ENCODE data around the gene HTT.

The HTT gene

GRCh38 chr4:3232001-3232400 lies 157.5 kb downstream of the HTT start:
- no peak for DNase-seq (ENCODE audit: low read depth in 2 of 3, low spot score in 2 of 3)

- no peak for DNase-seq (ENCODE audit: low read depth in 2 of 3, low spot score in 2 of 3)
These were observed 158.4 kb downstream of the HTT start for GRCh38 chr4:3232871-3233271.

GRCh38 chr4:3233391-3234071 lies 159.1 kb downstream of the HTT start:
- no peak for DNase-seq (ENCODE audit: low read depth in 2 of 3, low spot score in 2 of 3)

- no peak for DNase-seq (ENCODE audit: low read depth in 2 of 3, low spot score in 2 of 3)
These were observed 159.9 kb downstream of the HTT start for GRCh38 chr4:3234171-3235029.

- DNase-seq (ENCODE audit: low read depth in 2 of 3, low spot score in 2 of 3), result no peak
These were observed 160.5 kb downstream of the HTT start for GRCh38 chr4:3235030-3235345.

- DNase-seq (ENCODE audit: low read depth in 2 of 3, low spot score in 2 of 3), result no peak
These were observed 161.1 kb downstream of the HTT start for GRCh38 chr4:3235581-3235980.

- no peak for DNase-seq (ENCODE audit: low read depth in 2 of 3, low spot score in 2 of 3)
These were observed 161.9 kb downstream of the HTT start for GRCh38 chr4:3236326-3236878.

- no peak for DNase-seq (ENCODE audit: low read depth in 2 of 3, low spot score in 2 of 3)
These were observed 162.8 kb downstream of the HTT start for GRCh38 chr4:3237266-3237665.

GRCh38 chr4:3237712-3238560 lies 163.5 kb downstream of the HTT start:
- no peak for DNase-seq (ENCODE audit: low read depth in 2 of 3, low spot score in 2 of 3)

GRCh38 chr4:3238721-3239120 lies 164.2 kb downstream of the HTT start:
- DNase-seq (ENCODE audit: low read depth in 2 of 3, low spot score in 2 of 3), result no peak

GRCh38 chr4:3239303-3239702 lies 164.8 kb downstream of the HTT start:
- DNase-seq (ENCODE audit: low read depth in 2 of 3, low spot score in 2 of 3), result no peak

GRCh38 chr4:3239998-3240920 lies 165.8 kb downstream of the HTT start:
- no peak for DNase-seq (ENCODE audit: low read depth in 2 of 3, low spot score in 2 of 3)

- no peak for DNase-seq (ENCODE audit: low read depth in 2 of 3, low spot score in 2 of 3)
These were observed 166.5 kb downstream of the HTT start for GRCh38 chr4:3240936-3241522.

GRCh38 chr4:3241898-3242524 lies 167.5 kb downstream of the HTT start:
- DNase-seq (ENCODE audit: low read depth in 2 of 3, low spot score in 2 of 3), result no peak

GRCh38 chr4:3243136-3243780 lies 168.8 kb downstream of the HTT start:
- DNase-seq (ENCODE audit: low read depth in 2 of 3, low spot score in 2 of 3), result no peak

- no peak for DNase-seq (ENCODE audit: low read depth in 2 of 3, low spot score in 2 of 3)
These were observed 169.5 kb downstream of the HTT start for GRCh38 chr4:3244002-3244401.

GRCh38 chr4:3244747-3245146 lies 170.3 kb downstream of the HTT start:
- no peak for DNase-seq (ENCODE audit: low read depth in 2 of 3, low spot score in 2 of 3)

- DNase-seq (ENCODE audit: low read depth in 2 of 3, low spot score in 2 of 3), result no peak
These were observed 171.2 kb downstream of the HTT start for GRCh38 chr4:3245676-3246075.

All from activated CD8-positive, alpha-beta memory T cell treated with anti-CD3 and anti-CD28 coated beads for 48 hours (primary cell).